ENCODE data around the gene ANKIB1. TPM values are rescaled to one million over a fixed set of nuclear protein-coding genes. Genes with fewer than 3 reads are reported as not detected.

Gene ANKIB1
- 35.3 and 36.8 TPM in 2 replicates for total RNA-seq
- polyA plus RNA-seq, result 8.8 and 12.5 TPM in 2 replicates

GRCh38 chr7:92245487-92246359 lies at the start of gene ANKIB1, which contains the start of gene KRIT1:
Gene ANKIB1 (plus strand): TSS chr7:92245974. CDS start chr7:92294979, 49,005 bp downstream.
Gene KRIT1 (minus strand): TSS chr7:92245914. CDS start chr7:92242135, 3,779 bp downstream.
- peak; percentile 91 for DNase-seq (ENCODE audit: low spot score)
- H4K20me1 ChIP-seq (ENCODE audit: insufficient read depth, poor library complexity, severe bottlenecking), result no peaks in the 10 kb centered on the region
- no peaks in the 10 kb centered on the region for H3K9me2 ChIP-seq (replicated peaks; ENCODE audit: insufficient read depth)
- H3K27me3 ChIP-seq, result no peaks in the 10 kb centered on the region
- no peaks in the 10 kb centered on the region for H3K9me3 ChIP-seq (ENCODE audit: low read depth)
- no peaks in the 10 kb centered on the region for H3K36me3 ChIP-seq (replicated peaks; ENCODE audit: insufficient read depth, low read depth)
- H2AFZ ChIP-seq, result peak within 1 kb of the TSS; percentile 88
- peak; percentile 23 for TF ChIP-seq CTCF (IDR thresholded peaks at IDR 0.05; ENCODE audit: poor library complexity)
- no peak for TF ChIP-seq EZH2 (IDR thresholded peaks at IDR 0.05; ENCODE audit: borderline replicate concordance)
- TF ChIP-seq EZH2phosphoT487 (IDR thresholded peaks at IDR 0.05; ENCODE audit: low read depth, severe bottlenecking, unreplicated experiment), result no peak
- peak within 1 kb of the TSS; percentile 83 for H3K4me3 ChIP-seq
- H3K4me1 ChIP-seq (ENCODE audit: insufficient read depth), result peaks cover 28% of the 10 kb centered on the region
- peak within 1 kb of the TSS; percentile 97 for H3K27ac ChIP-seq
- H3K79me2 ChIP-seq, result peaks cover 83% of the 10 kb centered on the region
- 2% methylated on average over 51 of the region's 71 CpGs for WGBS (ENCODE audit: low lambda C conversion rate, missing lambda C conversion rate)
- peak within 1 kb of the TSS; percentile 92 for H3K4me2 ChIP-seq

DNA sequence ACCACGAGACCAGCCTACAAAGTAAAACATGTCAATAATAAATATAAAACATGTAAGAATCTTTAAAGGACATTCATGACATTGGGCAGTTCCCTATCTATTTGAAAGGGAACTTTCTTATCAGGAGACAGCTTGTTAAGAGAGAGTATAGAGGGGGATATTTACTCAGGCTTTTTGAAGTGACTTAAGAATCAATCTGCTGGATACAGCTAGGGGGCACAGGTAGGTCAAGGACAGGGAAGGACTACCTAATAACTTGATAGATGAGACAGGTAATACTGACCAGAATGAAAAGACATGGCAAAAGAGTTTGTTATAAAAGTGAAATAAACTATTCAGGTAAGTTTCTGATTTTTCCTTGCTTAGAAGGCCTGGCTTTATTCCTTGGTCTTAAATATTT lies 45.0 kb upstream of the ANKIB1 start:
- no peaks in the 10 kb centered on the region for H3K79me2 ChIP-seq
- H3K9me2 ChIP-seq (replicated peaks; ENCODE audit: insufficient read depth), result no peaks in the 10 kb centered on the region
- no peaks in the 10 kb centered on the region for H3K4me1 ChIP-seq (ENCODE audit: insufficient read depth)
- no peaks in the 10 kb centered on the region for H3K9me3 ChIP-seq (ENCODE audit: low read depth)
- H3K4me2 ChIP-seq, result no peak overlapping the region
- no peaks in the 10 kb centered on the region for H4K20me1 ChIP-seq (ENCODE audit: insufficient read depth, poor library complexity, severe bottlenecking)
- no peak for DNase-seq (ENCODE audit: low spot score)
- H2AFZ ChIP-seq, result no peak overlapping the region
- H3K27me3 ChIP-seq, result no peaks in the 10 kb centered on the region
- no peaks in the 10 kb centered on the region for H3K36me3 ChIP-seq (replicated peaks; ENCODE audit: insufficient read depth, low read depth)
- no peak overlapping the region for H3K27ac ChIP-seq
- 57% methylated on average over 1 of the region's 1 CpG for WGBS (ENCODE audit: low lambda C conversion rate, missing lambda C conversion rate)
- no peak overlapping the region for H3K4me3 ChIP-seq
- no peak for TF ChIP-seq EZH2 (IDR thresholded peaks at IDR 0.05; ENCODE audit: borderline replicate concordance)
- TF ChIP-seq CTCF (IDR thresholded peaks at IDR 0.05; ENCODE audit: poor library complexity), result no peak
- TF ChIP-seq EZH2phosphoT487 (IDR thresholded peaks at IDR 0.05; ENCODE audit: low read depth, severe bottlenecking, unreplicated experiment), result no peak

DNA sequence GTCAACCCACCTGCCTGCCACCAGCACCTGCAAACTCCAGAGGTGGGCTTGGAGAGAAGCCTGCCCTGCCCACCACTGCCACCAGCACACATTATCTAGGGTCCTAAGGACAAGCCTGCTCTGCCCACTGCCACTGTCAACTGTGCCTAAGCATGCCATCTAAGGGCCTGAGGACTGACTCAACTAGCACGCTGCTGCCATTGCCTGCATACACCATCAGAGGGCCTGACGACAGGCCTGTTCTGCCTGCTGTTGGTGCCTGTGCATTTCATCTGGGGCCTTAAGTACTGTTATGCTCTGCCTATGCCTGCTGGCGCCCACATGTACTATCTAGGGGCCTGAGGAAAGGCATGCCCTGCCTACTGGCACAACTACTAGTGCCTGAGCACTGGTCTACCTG lies 39.8 kb upstream of the ANKIB1 start:
- WGBS (ENCODE audit: low lambda C conversion rate, missing lambda C conversion rate), result 96% methylated on average over 3 of the region's 3 CpGs
- peaks cover 6% of the 10 kb centered on the region for H3K9me3 ChIP-seq (ENCODE audit: low read depth)
- H3K4me1 ChIP-seq (ENCODE audit: insufficient read depth), result no peaks in the 10 kb centered on the region
- no peak overlapping the region for H3K4me3 ChIP-seq
- no peaks in the 10 kb centered on the region for H3K36me3 ChIP-seq (replicated peaks; ENCODE audit: insufficient read depth, low read depth)
- H3K4me2 ChIP-seq, result no peak overlapping the region
- peaks cover 17% of the 10 kb centered on the region for H3K79me2 ChIP-seq
- no peak for TF ChIP-seq EZH2phosphoT487 (IDR thresholded peaks at IDR 0.05; ENCODE audit: low read depth, severe bottlenecking, unreplicated experiment)
- no peak for TF ChIP-seq CTCF (IDR thresholded peaks at IDR 0.05; ENCODE audit: poor library complexity)
- TF ChIP-seq EZH2 (IDR thresholded peaks at IDR 0.05; ENCODE audit: borderline replicate concordance), result no peak
- no peak overlapping the region for H2AFZ ChIP-seq
- no peaks in the 10 kb centered on the region for H3K27me3 ChIP-seq
- H3K9me2 ChIP-seq (replicated peaks; ENCODE audit: insufficient read depth), result no peaks in the 10 kb centered on the region
- DNase-seq (ENCODE audit: low spot score), result no peak
- no peaks in the 10 kb centered on the region for H4K20me1 ChIP-seq (ENCODE audit: insufficient read depth, poor library complexity, severe bottlenecking)
- no peak overlapping the region for H3K27ac ChIP-seq

Data from hepatocyte (in vitro differentiated cells).